ENCODE results near the gene TAF6.

- no peak for TF ChIP-seq CTCF (IDR thresholded peaks at IDR 0.05 in 8 of 11, conservative IDR thresholded peaks at IDR 0.05 in 3 of 11)
- no peak for TF ChIP-seq POLR2A (IDR thresholded peaks at IDR 0.05)
Measured at GRCh38 chr7:100160067-100160466, 40.9 kb upstream of the TAF6 start.

All from spleen (tissue), 7 donors.